GM23338 (cell line): ENCODE data around the gene DRC7. TPM values are rescaled to one million over a fixed set of nuclear protein-coding genes. Genes with fewer than 3 reads are reported as not detected.

ENCODE experiments used
- ATAC-seq: fragments of 200-7000 bp; cut with Tn5 transposase; 3 replicates; pipeline ENCODE4 v1.9.1; 2020
- DNase-seq: peaks from one replicate; pipeline ENCODE4 v3.0.0-alpha.2; 2015; ENCODE audit warnings: low spot score
- H2AFZ ChIP-seq: fragments of 200-600 bp; sonication (generic); 2 replicates; pipeline ENCODE4 v1.8.0; 2016; ENCODE audit warnings: antibody characterized with exemption, mild to moderate bottlenecking, moderate library complexity
- H3F3A ChIP-seq: fragments of 200-600 bp; sonication (generic); replicated peaks from 2 replicates; pipeline ENCODE4 v1.8.0; 2017; ENCODE audit warnings: antibody characterized with exemption, mixed run types, low read depth
- H3K27ac ChIP-seq: fragments of 200-600 bp; sonication (generic); 2 replicates; pipeline ENCODE4 v1.6.1; 2016; ENCODE audit warnings: low read depth
- H3K27me3 ChIP-seq: fragments of 200-600 bp; sonication (generic); 2 replicates; pipeline ENCODE4 v1.8.0; 2016; ENCODE audit warnings: mild to moderate bottlenecking, mixed run types, moderate library complexity; ENCODE audit not compliant: insufficient read depth
- H3K36me3 ChIP-seq: fragments of 200-600 bp; sonication (generic); 2 replicates; pipeline ENCODE4 v1.8.0; 2016; ENCODE audit warnings: mild to moderate bottlenecking; ENCODE audit not compliant: insufficient read depth
- H3K4me1 ChIP-seq: fragments of 200-600 bp; sonication (generic); 2 replicates; pipeline ENCODE4 v1.8.0; 2016; ENCODE audit warnings: mild to moderate bottlenecking, moderate library complexity; ENCODE audit not compliant: insufficient read depth
- H3K4me2 ChIP-seq: fragments of 200-600 bp; sonication (generic); 2 replicates; pipeline ENCODE4 v1.7.1; 2017; ENCODE audit warnings: mixed run types
- H3K4me3 ChIP-seq: fragments of 200-600 bp; sonication (generic); 2 replicates; pipeline ENCODE4 v1.6.1; 2016; ENCODE audit warnings: mixed run types
- H3K79me2 ChIP-seq: fragments of 200-600 bp; sonication (generic); replicated peaks from 2 replicates; pipeline ENCODE4 v1.8.0; 2017; ENCODE audit warnings: mild to moderate bottlenecking; ENCODE audit not compliant: insufficient read depth
- H3K9me2 ChIP-seq: fragments of 200-600 bp; sonication (generic); 2 replicates; pipeline ENCODE4 v1.8.0; 2017; ENCODE audit not compliant: insufficient read depth
- H4K20me1 ChIP-seq: fragments of 200-600 bp; sonication (generic); replicated peaks from 2 replicates; pipeline ENCODE4 v1.8.0; 2017; ENCODE audit warnings: mild to moderate bottlenecking; ENCODE audit not compliant: insufficient read depth
- H3K27ac Mint-ChIP-seq: 2 replicates; pipeline ENCODE4 v1.8.0; 2020; ENCODE audit warnings: inconsistent platforms, mild to moderate bottlenecking, moderate library complexity, mixed read lengths
- H3K27me3 Mint-ChIP-seq: 3 replicates; pipeline ENCODE4 v1.8.0; 2022; ENCODE audit warnings: low read depth, mild to moderate bottlenecking, moderate library complexity, mixed read lengths, inconsistent platforms; ENCODE audit not compliant: insufficient read depth, poor library complexity
- H3K36me3 Mint-ChIP-seq: 3 replicates; pipeline ENCODE4 v1.8.0; 2021; ENCODE audit warnings: low read depth, mild to moderate bottlenecking, inconsistent platforms, moderate library complexity, mixed read lengths
- H3K4me1 Mint-ChIP-seq: 3 replicates; pipeline ENCODE4 v1.8.0; 2020; ENCODE audit warnings: mild to moderate bottlenecking, inconsistent platforms, mixed read lengths
- H3K4me3 Mint-ChIP-seq: 3 replicates; pipeline ENCODE4 v1.8.0; 2021; ENCODE audit warnings: moderate library complexity, mild to moderate bottlenecking, inconsistent platforms, mixed read lengths
- H3K9me3 Mint-ChIP-seq: 3 replicates; pipeline ENCODE4 v1.8.0; 2020; ENCODE audit warnings: moderate library complexity, mild to moderate bottlenecking, inconsistent platforms, mixed read lengths
- CREB1 ChIP-seq: fragments of 250-450 bp; sonication (Bioruptor Pico); IDR thresholded peaks from 2 replicates; pipeline ENCODE4 v1.5.0; 2020; ENCODE audit warnings: low read depth, mild to moderate bottlenecking, moderate library complexity
- EZH2 ChIP-seq: fragments of 200-600 bp; sonication (generic); IDR thresholded peaks from one replicate; pipeline ENCODE4 v1.8.0; 2017; ENCODE audit warnings: antibody characterized with exemption, mild to moderate bottlenecking, low read depth; ENCODE audit not compliant: unreplicated experiment
- EZH2phosphoT487 ChIP-seq: fragments of 200-600 bp; sonication (generic); IDR thresholded peaks from one replicate; pipeline ENCODE4 v1.8.1; 2018; ENCODE audit warnings: antibody characterized with exemption; ENCODE audit not compliant: unreplicated experiment
- JUNB ChIP-seq: IDR thresholded peaks from one replicate; pipeline ENCODE4 v1.6.1; 2016; ENCODE audit warnings: antibody characterized with exemption; ENCODE audit not compliant: unreplicated experiment
- NANOG ChIP-seq: IDR thresholded peaks from 2 replicates; pipeline ENCODE4 v1.6.1; 2016; ENCODE audit warnings: antibody characterized with exemption, borderline replicate concordance
- POLR2AphosphoS5 ChIP-seq: IDR thresholded peaks from 2 replicates; pipeline ENCODE4 v1.6.1; 2016; ENCODE audit warnings: antibody characterized with exemption, low read depth
- STAT1 ChIP-seq: IDR thresholded peaks from one replicate; pipeline ENCODE4 v1.6.1; 2016; ENCODE audit warnings: antibody characterized with exemption; ENCODE audit not compliant: unreplicated experiment
- ZNF114 ChIP-seq: fragments of 250-450 bp; sonication (Bioruptor Pico); IDR thresholded peaks from 2 replicates; pipeline ENCODE4 v1.5.0; 2020; ENCODE audit warnings: mild to moderate bottlenecking, moderate library complexity
- ZNF331 ChIP-seq: fragments of 250-450 bp; sonication (Bioruptor Pico); IDR thresholded peaks from 2 replicates; pipeline ENCODE4 v1.5.0; 2020; ENCODE audit warnings: low read depth, mild to moderate bottlenecking, moderate library complexity
- polyA plus RNA-seq: library from polyadenylated mRNA; unstranded; fragments of >200 nt; fragmentation: Nextera tagmentation; extraction: Ambion mirVana; gene quantifications from 2 replicates; pipeline ENCODE4 v1.2.1, GENCODE V29; 2016
- total RNA-seq: library from RNA; depleted of rRNA; stranded (reverse); fragments of >200 nt; shearing (Covaris generic); gene quantifications from 2 replicates; pipeline ENCODE4 v1.2.3, GENCODE V29; 2014
- TF ChIP-seq, protein P1 (sequence below): IDR thresholded peaks from 2 replicates; pipeline ENCODE4 v1.6.1; 2016; ENCODE audit warnings: antibody characterized with exemption
- TF ChIP-seq, protein P2 (sequence below), 2 experiments: fragments of 200-600 bp in 1 of 2; sonication (generic) in 1 of 2; conservative IDR thresholded peaks; 2 replicates each; pipeline versions ENCODE4 v1.5.1 to v1.6.1; 2016 to 2017; ENCODE audit warnings: antibody characterized with exemption in 2 of 2, low read depth in 2 of 2, mild to moderate bottlenecking in 2 of 2, moderate library complexity in 1 of 2
- TF ChIP-seq, protein P3 (sequence below): fragments of 250-450 bp; sonication (Bioruptor Pico); IDR thresholded peaks from 2 replicates; pipeline ENCODE4 v1.5.0; 2020; ENCODE audit warnings: mild to moderate bottlenecking, moderate library complexity
- TF ChIP-seq, protein P4 (sequence below): IDR thresholded peaks from one replicate; pipeline ENCODE4 v1.6.1; 2018; ENCODE audit warnings: antibody characterized with exemption; ENCODE audit not compliant: unreplicated experiment

Gene DRC7
- total and polyA plus RNA-seq, 2 experiments from 2014 or later: not detected

DNA sequence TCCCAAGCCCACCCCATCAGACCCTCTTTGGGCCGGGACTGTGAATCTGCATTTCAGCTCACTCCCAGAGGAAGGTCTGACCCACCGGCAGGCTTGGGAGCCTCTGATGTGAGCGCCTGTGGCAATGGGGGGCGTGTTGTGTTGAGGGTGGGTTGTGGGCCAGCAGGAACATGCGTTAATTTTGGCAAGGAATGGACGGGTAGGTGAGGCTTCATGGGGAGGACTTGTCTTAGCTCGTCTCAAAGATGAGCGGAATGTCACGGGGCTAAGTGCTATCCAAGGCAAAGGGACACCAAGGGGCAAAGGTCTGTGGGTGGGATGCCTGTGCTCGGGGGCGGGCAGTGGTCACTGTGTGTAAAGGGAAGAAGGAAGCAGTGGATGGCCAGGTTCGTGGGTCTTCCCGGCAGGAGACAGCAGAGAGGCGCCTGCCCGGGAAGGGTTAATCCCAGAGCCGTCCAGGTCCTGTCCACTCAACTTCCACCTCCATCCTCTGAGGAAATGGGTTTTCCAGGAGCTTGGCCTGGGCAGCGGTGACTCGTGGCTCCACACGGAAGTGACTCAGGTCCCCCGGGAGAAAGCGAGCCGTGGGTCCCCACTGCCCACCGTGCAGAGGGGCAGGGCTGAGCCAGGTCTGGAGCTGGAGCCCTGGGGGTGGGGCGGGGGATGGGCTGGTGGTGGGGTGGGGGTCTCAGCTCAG is 48.8 kb upstream of the DRC7 start:
- no peaks in the 10 kb centered on the region for H3K9me3 Mint-ChIP-seq
- Histone ChIP-seq H3K36me3 (no peaks in the 10 kb centered on the region), H3K4me3 (no peak overlapping the region), H3K4me2 (no peak overlapping the region), H3K4me1 (no peaks in the 10 kb centered on the region), H3F3A (no peaks in the 10 kb centered on the region), H3K27ac (no peak overlapping the region), H3K79me2 (no peaks in the 10 kb centered on the region), H4K20me1 (no peaks in the 10 kb centered on the region; the same call in 1 of the 2 replicates), H2AFZ (no peak overlapping the region), H3K9me2 (no peaks in the 10 kb centered on the region), H3K27me3 (no peaks in the 10 kb centered on the region)
- H3K4me3 Mint-ChIP-seq: no peak overlapping the region
- ATAC-seq (no peak), DNase-seq (no peak)
- no peaks in the 10 kb centered on the region for H3K36me3 Mint-ChIP-seq
- peaks cover 13% of the 10 kb centered on the region for H3K27me3 Mint-ChIP-seq
- H3K27ac Mint-ChIP-seq: no peak overlapping the region
- H3K4me1 Mint-ChIP-seq: no peaks in the 10 kb centered on the region
- TF ChIP-seq STAT1: no peak
- TF ChIP-seq, protein P1, sequence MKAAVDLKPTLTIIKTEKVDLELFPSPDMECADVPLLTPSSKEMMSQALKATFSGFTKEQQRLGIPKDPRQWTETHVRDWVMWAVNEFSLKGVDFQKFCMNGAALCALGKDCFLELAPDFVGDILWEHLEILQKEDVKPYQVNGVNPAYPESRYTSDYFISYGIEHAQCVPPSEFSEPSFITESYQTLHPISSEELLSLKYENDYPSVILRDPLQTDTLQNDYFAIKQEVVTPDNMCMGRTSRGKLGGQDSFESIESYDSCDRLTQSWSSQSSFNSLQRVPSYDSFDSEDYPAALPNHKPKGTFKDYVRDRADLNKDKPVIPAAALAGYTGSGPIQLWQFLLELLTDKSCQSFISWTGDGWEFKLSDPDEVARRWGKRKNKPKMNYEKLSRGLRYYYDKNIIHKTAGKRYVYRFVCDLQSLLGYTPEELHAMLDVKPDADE: no peak
- no peak for TF ChIP-seq EZH2phosphoT487
- no peak for TF ChIP-seq NANOG
- TF ChIP-seq EZH2: no peak
- TF ChIP-seq ZNF114: no peak
- TF ChIP-seq JUNB: no peak
- TF ChIP-seq, protein P2, sequence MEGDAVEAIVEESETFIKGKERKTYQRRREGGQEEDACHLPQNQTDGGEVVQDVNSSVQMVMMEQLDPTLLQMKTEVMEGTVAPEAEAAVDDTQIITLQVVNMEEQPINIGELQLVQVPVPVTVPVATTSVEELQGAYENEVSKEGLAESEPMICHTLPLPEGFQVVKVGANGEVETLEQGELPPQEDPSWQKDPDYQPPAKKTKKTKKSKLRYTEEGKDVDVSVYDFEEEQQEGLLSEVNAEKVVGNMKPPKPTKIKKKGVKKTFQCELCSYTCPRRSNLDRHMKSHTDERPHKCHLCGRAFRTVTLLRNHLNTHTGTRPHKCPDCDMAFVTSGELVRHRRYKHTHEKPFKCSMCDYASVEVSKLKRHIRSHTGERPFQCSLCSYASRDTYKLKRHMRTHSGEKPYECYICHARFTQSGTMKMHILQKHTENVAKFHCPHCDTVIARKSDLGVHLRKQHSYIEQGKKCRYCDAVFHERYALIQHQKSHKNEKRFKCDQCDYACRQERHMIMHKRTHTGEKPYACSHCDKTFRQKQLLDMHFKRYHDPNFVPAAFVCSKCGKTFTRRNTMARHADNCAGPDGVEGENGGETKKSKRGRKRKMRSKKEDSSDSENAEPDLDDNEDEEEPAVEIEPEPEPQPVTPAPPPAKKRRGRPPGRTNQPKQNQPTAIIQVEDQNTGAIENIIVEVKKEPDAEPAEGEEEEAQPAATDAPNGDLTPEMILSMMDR (conservative IDR thresholded peaks at IDR 0.05; ENCODE audit: low read depth in 2 of 2): no peak
- no peak for TF ChIP-seq CREB1 (CRISPR knock-in tag)
- no peak for TF ChIP-seq ZNF331
- TF ChIP-seq, protein P3, sequence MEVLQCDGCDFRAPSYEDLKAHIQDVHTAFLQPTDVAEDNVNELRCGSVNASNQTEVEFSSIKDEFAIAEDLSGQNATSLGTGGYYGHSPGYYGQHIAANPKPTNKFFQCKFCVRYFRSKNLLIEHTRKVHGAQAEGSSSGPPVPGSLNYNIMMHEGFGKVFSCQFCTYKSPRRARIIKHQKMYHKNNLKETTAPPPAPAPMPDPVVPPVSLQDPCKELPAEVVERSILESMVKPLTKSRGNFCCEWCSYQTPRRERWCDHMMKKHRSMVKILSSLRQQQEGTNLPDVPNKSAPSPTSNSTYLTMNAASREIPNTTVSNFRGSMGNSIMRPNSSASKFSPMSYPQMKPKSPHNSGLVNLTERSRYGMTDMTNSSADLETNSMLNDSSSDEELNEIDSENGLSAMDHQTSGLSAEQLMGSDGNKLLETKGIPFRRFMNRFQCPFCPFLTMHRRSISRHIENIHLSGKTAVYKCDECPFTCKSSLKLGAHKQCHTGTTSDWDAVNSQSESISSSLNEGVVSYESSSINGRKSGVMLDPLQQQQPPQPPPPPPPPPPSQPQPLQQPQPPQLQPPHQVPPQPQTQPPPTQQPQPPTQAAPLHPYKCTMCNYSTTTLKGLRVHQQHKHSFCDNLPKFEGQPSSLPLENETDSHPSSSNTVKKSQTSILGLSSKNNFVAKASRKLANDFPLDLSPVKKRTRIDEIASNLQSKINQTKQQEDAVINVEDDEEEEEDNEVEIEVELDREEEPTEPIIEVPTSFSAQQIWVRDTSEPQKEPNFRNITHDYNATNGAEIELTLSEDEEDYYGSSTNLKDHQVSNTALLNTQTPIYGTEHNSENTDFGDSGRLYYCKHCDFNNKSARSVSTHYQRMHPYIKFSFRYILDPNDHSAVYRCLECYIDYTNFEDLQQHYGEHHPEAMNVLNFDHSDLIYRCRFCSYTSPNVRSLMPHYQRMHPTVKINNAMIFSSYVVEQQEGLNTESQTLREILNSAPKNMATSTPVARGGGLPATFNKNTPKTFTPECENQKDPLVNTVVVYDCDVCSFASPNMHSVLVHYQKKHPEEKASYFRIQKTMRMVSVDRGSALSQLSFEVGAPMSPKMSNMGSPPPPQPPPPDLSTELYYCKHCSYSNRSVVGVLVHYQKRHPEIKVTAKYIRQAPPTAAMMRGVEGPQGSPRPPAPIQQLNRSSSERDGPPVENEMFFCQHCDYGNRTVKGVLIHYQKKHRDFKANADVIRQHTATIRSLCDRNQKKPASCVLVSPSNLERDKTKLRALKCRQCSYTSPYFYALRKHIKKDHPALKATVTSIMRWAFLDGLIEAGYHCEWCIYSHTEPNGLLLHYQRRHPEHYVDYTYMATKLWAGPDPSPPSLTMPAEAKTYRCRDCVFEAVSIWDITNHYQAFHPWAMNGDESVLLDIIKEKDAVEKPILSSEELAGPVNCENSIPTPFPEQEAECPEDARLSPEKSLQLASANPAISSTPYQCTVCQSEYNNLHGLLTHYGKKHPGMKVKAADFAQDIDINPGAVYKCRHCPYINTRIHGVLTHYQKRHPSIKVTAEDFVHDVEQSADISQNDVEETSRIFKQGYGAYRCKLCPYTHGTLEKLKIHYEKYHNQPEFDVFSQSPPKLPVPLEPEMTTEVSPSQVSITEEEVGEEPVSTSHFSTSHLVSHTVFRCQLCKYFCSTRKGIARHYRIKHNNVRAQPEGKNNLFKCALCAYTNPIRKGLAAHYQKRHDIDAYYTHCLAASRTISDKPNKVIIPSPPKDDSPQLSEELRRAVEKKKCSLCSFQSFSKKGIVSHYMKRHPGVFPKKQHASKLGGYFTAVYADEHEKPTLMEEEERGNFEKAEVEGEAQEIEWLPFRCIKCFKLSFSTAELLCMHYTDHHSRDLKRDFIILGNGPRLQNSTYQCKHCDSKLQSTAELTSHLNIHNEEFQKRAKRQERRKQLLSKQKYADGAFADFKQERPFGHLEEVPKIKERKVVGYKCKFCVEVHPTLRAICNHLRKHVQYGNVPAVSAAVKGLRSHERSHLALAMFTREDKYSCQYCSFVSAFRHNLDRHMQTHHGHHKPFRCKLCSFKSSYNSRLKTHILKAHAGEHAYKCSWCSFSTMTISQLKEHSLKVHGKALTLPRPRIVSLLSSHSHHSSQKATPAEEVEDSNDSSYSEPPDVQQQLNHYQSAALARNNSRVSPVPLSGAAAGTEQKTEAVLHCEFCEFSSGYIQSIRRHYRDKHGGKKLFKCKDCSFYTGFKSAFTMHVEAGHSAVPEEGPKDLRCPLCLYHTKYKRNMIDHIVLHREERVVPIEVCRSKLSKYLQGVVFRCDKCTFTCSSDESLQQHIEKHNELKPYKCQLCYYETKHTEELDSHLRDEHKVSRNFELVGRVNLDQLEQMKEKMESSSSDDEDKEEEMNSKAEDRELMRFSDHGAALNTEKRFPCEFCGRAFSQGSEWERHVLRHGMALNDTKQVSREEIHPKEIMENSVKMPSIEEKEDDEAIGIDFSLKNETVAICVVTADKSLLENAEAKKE (CRISPR knock-in tag): no peak
- TF ChIP-seq, protein P4, sequence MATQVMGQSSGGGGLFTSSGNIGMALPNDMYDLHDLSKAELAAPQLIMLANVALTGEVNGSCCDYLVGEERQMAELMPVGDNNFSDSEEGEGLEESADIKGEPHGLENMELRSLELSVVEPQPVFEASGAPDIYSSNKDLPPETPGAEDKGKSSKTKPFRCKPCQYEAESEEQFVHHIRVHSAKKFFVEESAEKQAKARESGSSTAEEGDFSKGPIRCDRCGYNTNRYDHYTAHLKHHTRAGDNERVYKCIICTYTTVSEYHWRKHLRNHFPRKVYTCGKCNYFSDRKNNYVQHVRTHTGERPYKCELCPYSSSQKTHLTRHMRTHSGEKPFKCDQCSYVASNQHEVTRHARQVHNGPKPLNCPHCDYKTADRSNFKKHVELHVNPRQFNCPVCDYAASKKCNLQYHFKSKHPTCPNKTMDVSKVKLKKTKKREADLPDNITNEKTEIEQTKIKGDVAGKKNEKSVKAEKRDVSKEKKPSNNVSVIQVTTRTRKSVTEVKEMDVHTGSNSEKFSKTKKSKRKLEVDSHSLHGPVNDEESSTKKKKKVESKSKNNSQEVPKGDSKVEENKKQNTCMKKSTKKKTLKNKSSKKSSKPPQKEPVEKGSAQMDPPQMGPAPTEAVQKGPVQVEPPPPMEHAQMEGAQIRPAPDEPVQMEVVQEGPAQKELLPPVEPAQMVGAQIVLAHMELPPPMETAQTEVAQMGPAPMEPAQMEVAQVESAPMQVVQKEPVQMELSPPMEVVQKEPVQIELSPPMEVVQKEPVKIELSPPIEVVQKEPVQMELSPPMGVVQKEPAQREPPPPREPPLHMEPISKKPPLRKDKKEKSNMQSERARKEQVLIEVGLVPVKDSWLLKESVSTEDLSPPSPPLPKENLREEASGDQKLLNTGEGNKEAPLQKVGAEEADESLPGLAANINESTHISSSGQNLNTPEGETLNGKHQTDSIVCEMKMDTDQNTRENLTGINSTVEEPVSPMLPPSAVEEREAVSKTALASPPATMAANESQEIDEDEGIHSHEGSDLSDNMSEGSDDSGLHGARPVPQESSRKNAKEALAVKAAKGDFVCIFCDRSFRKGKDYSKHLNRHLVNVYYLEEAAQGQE: no peak
- TF ChIP-seq POLR2AphosphoS5: no peak
